ENCODE measurements around the gene SRC.

GRCh38 chr20:37365760-37366638 is 20.1 kb downstream of the SRC start:
- TF ChIP-seq CTCF (IDR thresholded peaks at IDR 0.05; ENCODE audit: insufficient read depth, low read length) (no peak), POLR2AphosphoS5 (IDR thresholded peaks at IDR 0.05; ENCODE audit: low read depth) (no peak), SPI1 (IDR thresholded peaks at IDR 0.05; ENCODE audit: borderline replicate concordance, low read depth) (peak; percentile 74), REST (IDR thresholded peaks at IDR 0.05; ENCODE audit: insufficient replicate concordance, low read depth) (no peak)

Data from HL-60 (cell line).